Ishikawa (cell line): ENCODE measurements around the gene CPNE4.

Experiments
- CEBPB ChIP-seq: IDR thresholded peaks from 2 replicates; pipeline ENCODE4 v1.6.1; 2012
- CREB1 ChIP-seq: IDR thresholded peaks from 2 replicates; pipeline ENCODE4 v1.6.1; 2012; ENCODE audit warnings: low read depth
- EGR1 ChIP-seq: IDR thresholded peaks from 2 replicates; pipeline ENCODE4 v1.6.1; 2012
- EP300 ChIP-seq: IDR thresholded peaks from 2 replicates; pipeline ENCODE4 v1.6.1; 2012; ENCODE audit warnings: borderline replicate concordance
- FOXM1 ChIP-seq: IDR thresholded peaks from 2 replicates; pipeline ENCODE4 v1.6.1; 2012; ENCODE audit warnings: low read depth, borderline replicate concordance
- MAX ChIP-seq: IDR thresholded peaks from 2 replicates; pipeline ENCODE4 v1.6.1; 2012
- NFIC ChIP-seq: IDR thresholded peaks from 2 replicates; pipeline ENCODE4 v1.6.1; 2012
- RAD21 ChIP-seq: IDR thresholded peaks from 2 replicates; pipeline ENCODE4 v1.6.1; 2012; ENCODE audit warnings: low read depth
- TAF1 ChIP-seq: IDR thresholded peaks from 2 replicates; pipeline ENCODE4 v1.6.1; 2012; ENCODE audit warnings: low read depth, mild to moderate bottlenecking
- TCF12 ChIP-seq: IDR thresholded peaks from 2 replicates; pipeline ENCODE4 v1.6.1; 2012; ENCODE audit warnings: low read depth
- TEAD4 ChIP-seq: IDR thresholded peaks from 2 replicates; pipeline ENCODE4 v1.6.1; 2012
- YY1 ChIP-seq: IDR thresholded peaks from 2 replicates; pipeline ENCODE4 v1.6.1; 2012; ENCODE audit warnings: low read depth
- ZBTB7A ChIP-seq: IDR thresholded peaks from 2 replicates; pipeline ENCODE4 v1.6.1; 2012; ENCODE audit warnings: low read depth
- TF ChIP-seq, protein P1 (sequence below): IDR thresholded peaks from 2 replicates; pipeline ENCODE4 v1.6.1; 2012
- TF ChIP-seq, protein P2 (sequence below): IDR thresholded peaks from 2 replicates; pipeline ENCODE4 v1.6.1; 2012; ENCODE audit warnings: low read depth, mild to moderate bottlenecking

The CPNE4 gene

DNA sequence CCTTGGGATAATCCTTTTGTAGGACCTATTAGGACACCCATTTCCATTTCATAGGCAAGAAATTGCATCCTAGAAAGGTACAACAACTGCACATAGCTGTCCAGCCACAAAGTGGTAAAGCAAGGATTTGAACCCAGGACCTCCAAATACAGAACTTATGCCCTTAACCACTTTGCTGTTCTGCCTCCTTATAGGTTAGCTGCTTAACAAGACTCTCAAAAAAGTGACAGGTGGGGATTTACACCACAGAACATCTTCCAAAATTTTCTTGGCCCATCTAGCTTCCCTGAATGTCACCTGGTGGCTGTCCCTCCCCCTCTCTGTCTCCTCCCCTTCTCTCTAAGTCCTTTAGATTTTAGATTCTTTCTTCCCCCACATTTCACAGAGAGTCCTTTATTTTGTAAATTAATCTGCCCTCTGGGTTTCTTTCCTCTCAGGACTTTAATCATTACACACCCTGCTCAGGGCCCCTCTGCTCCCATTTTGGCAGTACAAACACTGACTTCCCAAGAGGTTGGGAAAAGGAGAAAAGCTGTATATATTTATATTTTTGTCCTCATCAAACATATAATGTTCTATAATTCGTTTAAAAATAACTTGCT, 120.6 kb downstream of the CPNE4 start:
- TF ChIP-seq RAD21 (no peak), MAX (no peak), TAF1 (no peak), TCF12 (no peak), EGR1 (no peak), YY1 (no peak), EP300 (no peak), CEBPB (no peak), CREB1 (no peak), NFIC (no peak), TEAD4 (no peak)
- TF ChIP-seq, protein P1, sequence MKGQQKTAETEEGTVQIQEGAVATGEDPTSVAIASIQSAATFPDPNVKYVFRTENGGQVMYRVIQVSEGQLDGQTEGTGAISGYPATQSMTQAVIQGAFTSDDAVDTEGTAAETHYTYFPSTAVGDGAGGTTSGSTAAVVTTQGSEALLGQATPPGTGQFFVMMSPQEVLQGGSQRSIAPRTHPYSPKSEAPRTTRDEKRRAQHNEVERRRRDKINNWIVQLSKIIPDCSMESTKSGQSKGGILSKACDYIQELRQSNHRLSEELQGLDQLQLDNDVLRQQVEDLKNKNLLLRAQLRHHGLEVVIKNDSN: no peak
- TF ChIP-seq, protein P2, sequence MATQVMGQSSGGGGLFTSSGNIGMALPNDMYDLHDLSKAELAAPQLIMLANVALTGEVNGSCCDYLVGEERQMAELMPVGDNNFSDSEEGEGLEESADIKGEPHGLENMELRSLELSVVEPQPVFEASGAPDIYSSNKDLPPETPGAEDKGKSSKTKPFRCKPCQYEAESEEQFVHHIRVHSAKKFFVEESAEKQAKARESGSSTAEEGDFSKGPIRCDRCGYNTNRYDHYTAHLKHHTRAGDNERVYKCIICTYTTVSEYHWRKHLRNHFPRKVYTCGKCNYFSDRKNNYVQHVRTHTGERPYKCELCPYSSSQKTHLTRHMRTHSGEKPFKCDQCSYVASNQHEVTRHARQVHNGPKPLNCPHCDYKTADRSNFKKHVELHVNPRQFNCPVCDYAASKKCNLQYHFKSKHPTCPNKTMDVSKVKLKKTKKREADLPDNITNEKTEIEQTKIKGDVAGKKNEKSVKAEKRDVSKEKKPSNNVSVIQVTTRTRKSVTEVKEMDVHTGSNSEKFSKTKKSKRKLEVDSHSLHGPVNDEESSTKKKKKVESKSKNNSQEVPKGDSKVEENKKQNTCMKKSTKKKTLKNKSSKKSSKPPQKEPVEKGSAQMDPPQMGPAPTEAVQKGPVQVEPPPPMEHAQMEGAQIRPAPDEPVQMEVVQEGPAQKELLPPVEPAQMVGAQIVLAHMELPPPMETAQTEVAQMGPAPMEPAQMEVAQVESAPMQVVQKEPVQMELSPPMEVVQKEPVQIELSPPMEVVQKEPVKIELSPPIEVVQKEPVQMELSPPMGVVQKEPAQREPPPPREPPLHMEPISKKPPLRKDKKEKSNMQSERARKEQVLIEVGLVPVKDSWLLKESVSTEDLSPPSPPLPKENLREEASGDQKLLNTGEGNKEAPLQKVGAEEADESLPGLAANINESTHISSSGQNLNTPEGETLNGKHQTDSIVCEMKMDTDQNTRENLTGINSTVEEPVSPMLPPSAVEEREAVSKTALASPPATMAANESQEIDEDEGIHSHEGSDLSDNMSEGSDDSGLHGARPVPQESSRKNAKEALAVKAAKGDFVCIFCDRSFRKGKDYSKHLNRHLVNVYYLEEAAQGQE: no peak

GRCh38 chr3:131912255-131912654, 122.6 kb downstream of the CPNE4 start:
- TF ChIP-seq, protein P2: no peak
- TF ChIP-seq CREB1 (no peak), EP300 (no peak), FOXM1 (no peak), EGR1 (no peak), CEBPB (no peak), NFIC (no peak)

DNA sequence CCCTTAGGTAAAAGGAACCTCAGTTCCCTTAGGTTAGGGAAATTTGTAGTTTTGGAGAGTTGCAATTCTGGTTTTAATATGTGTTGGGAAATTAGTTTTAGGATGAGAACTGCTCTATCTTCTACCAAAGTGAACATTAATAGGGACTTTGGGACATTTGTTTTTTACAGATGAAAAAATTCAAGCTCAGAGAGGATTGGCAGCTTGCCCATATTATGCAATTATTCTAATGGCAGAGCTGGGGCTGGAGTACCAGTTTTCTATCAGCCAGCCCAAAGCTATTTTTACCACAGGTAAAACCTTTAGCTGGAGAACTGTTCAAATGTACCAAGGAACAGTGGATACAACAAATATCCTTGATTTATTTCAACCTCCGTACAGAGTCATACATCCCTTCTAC, 127.0 kb downstream of the CPNE4 start:
- TF ChIP-seq, protein P1: no peak
- no peak for TF ChIP-seq RAD21
- TF ChIP-seq, protein P2: no peak
- no peak for TF ChIP-seq CREB1
- no peak for TF ChIP-seq YY1
- no peak for TF ChIP-seq FOXM1
- no peak for TF ChIP-seq ZBTB7A
- TF ChIP-seq NFIC: no peak
- no peak for TF ChIP-seq TCF12
- no peak for TF ChIP-seq EGR1
- TF ChIP-seq MAX: no peak
- no peak for TF ChIP-seq CEBPB
- no peak for TF ChIP-seq TEAD4
- TF ChIP-seq TAF1: no peak
- no peak for TF ChIP-seq EP300

DNA sequence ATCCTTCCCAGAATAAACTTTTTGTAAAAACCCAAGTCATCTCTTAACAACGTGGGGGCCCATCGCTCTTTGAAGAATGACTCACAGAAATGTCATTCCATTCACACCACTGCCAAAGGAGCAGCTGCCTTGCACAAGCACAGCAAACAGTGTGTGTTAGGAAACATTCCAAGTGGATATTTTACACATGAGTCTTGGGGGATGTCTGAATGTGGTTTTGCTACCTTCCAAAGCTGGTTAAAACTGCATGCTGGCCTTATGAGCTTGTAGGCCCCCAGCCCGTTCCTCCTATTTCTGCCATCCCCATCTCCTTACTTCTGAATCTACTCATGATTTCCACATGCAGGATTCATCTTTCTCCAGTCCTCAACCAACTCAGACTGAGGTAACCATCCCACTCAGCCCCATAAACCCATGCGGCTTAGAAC, 130.8 kb downstream of the CPNE4 start:
- TF ChIP-seq TCF12: no peak
- TF ChIP-seq CEBPB: no peak
- no peak for TF ChIP-seq RAD21
- TF ChIP-seq FOXM1: no peak
- TF ChIP-seq TEAD4: no peak
- no peak for TF ChIP-seq TAF1
- TF ChIP-seq, protein P1: no peak
- no peak for TF ChIP-seq NFIC
- TF ChIP-seq ZBTB7A: no peak
- TF ChIP-seq, protein P2: no peak
